ENCODE data around the gene SMNDC1. TPM values are rescaled to one million over a fixed set of nuclear protein-coding genes. Genes with fewer than 3 reads are reported as not detected.

The SMNDC1 gene
- total and polyA plus RNA-seq, 2 of the 4 experiments (the other 2 are of a cell fraction), result 3.9 to 15.1 TPM

- no peak for TF ChIP-seq RCOR1 (IDR thresholded peaks at IDR 0.05; ENCODE audit: insufficient replicate concordance, low read length)
- no peak for TF ChIP-seq NFE2L2 (IDR thresholded peaks at IDR 0.05; ENCODE audit: low read depth, low read length)
- TF ChIP-seq BHLHE40 (IDR thresholded peaks at IDR 0.05; ENCODE audit: low read depth, low read length), result no peak
- TF ChIP-seq MXI1 (IDR thresholded peaks at IDR 0.05; ENCODE audit: borderline replicate concordance, low read depth, low read length), result no peak
- no peak for TF ChIP-seq FOS (IDR thresholded peaks at IDR 0.05; ENCODE audit: low read depth, low read length)
- TF ChIP-seq, protein P1, sequence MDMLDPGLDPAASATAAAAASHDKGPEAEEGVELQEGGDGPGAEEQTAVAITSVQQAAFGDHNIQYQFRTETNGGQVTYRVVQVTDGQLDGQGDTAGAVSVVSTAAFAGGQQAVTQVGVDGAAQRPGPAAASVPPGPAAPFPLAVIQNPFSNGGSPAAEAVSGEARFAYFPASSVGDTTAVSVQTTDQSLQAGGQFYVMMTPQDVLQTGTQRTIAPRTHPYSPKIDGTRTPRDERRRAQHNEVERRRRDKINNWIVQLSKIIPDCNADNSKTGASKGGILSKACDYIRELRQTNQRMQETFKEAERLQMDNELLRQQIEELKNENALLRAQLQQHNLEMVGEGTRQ (IDR thresholded peaks at IDR 0.05; ENCODE audit: low read depth, low read length), result no peak
- TF ChIP-seq, protein P2, sequence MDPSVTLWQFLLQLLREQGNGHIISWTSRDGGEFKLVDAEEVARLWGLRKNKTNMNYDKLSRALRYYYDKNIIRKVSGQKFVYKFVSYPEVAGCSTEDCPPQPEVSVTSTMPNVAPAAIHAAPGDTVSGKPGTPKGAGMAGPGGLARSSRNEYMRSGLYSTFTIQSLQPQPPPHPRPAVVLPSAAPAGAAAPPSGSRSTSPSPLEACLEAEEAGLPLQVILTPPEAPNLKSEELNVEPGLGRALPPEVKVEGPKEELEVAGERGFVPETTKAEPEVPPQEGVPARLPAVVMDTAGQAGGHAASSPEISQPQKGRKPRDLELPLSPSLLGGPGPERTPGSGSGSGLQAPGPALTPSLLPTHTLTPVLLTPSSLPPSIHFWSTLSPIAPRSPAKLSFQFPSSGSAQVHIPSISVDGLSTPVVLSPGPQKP (IDR thresholded peaks at IDR 0.05; ENCODE audit: borderline replicate concordance, low read depth, low read length), result no peak
- no peak for TF ChIP-seq CHD1 (IDR thresholded peaks at IDR 0.05; ENCODE audit: low read depth, low read length)
- TF ChIP-seq RFX5 (IDR thresholded peaks at IDR 0.05; ENCODE audit: low read depth, low read length), result no peak
- no peak for TF ChIP-seq CEBPB (IDR thresholded peaks at IDR 0.05; ENCODE audit: low read depth, low read length)
- TF ChIP-seq, protein P3, sequence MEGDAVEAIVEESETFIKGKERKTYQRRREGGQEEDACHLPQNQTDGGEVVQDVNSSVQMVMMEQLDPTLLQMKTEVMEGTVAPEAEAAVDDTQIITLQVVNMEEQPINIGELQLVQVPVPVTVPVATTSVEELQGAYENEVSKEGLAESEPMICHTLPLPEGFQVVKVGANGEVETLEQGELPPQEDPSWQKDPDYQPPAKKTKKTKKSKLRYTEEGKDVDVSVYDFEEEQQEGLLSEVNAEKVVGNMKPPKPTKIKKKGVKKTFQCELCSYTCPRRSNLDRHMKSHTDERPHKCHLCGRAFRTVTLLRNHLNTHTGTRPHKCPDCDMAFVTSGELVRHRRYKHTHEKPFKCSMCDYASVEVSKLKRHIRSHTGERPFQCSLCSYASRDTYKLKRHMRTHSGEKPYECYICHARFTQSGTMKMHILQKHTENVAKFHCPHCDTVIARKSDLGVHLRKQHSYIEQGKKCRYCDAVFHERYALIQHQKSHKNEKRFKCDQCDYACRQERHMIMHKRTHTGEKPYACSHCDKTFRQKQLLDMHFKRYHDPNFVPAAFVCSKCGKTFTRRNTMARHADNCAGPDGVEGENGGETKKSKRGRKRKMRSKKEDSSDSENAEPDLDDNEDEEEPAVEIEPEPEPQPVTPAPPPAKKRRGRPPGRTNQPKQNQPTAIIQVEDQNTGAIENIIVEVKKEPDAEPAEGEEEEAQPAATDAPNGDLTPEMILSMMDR (conservative IDR thresholded peaks at IDR 0.05; ENCODE audit: low read depth, low read length), result no peak
- TF ChIP-seq MAZ (IDR thresholded peaks at IDR 0.05; ENCODE audit: borderline replicate concordance, low read depth, low read length), result no peak
- TF ChIP-seq SMC3 (IDR thresholded peaks at IDR 0.05; ENCODE audit: low read depth, low read length), result no peak
- no peak for TF ChIP-seq MAFK (IDR thresholded peaks at IDR 0.05; ENCODE audit: low read depth, low read length)
- no peak for TF ChIP-seq RAD21 (IDR thresholded peaks at IDR 0.05; ENCODE audit: low read length)
- no peak for TF ChIP-seq POLR2A (IDR thresholded peaks at IDR 0.05; ENCODE audit: low read depth, low read length)
- DNase-seq, result no peak
- Histone ChIP-seq H3K56ac (ENCODE audit: extremely low read depth, insufficient read depth, low read length) (no peak overlapping the region), H3K9me1 (ENCODE audit: insufficient read depth, low read length) (0 out of 2 replicates have a peak, but pooled peaks cover 2% of the 10 kb centered on the region), H3K4ac (ENCODE audit: low read depth, low read length) (peak overlapping the region; percentile 54; the same call in 1 of the 2 replicates), H3K14ac (replicated peaks; ENCODE audit: low read depth, low read length) (peak overlapping the region; percentile 38; the same call in 1 of the 2 replicates), H2AFZ (replicated peaks; ENCODE audit: low read length, poor library complexity) (no peak overlapping the region), H3K4me3 (ENCODE audit: insufficient read depth, low read depth, low read length) (no peak overlapping the region), H3K36me3 (ENCODE audit: control insufficient read depth, insufficient read depth, low read length) (no peaks in the 10 kb centered on the region), H3K27me3 (ENCODE audit: control insufficient read depth, insufficient read depth, low read length) (no peaks in the 10 kb centered on the region), H4K91ac (ENCODE audit: insufficient read depth, low read depth, low read length) (peak overlapping the region; percentile 34; the same call in 1 of the 2 replicates), H2BK120ac (ENCODE audit: low read depth, low read length) (peak overlapping the region; percentile 49; the same call in 1 of the 2 replicates), H3K23ac (ENCODE audit: low read depth, low read length) (no peak overlapping the region), H3K27ac (ENCODE audit: insufficient read depth, low read length) (no peak overlapping the region), H4K20me1 (ENCODE audit: insufficient read depth, low read length) (no peaks in the 10 kb centered on the region), H2AK5ac (ENCODE audit: low read depth, low read length) (peak overlapping the region; percentile 41; the same call in 1 of the 2 replicates), H3K18ac (ENCODE audit: low read depth, low read length) (no peak overlapping the region), H4K8ac (ENCODE audit: low read depth in 2 of 2, low read length in 2 of 2) (no peak overlapping the region), H2AK9ac (replicated peaks; ENCODE audit: low read depth, low read length, poor library complexity) (peak overlapping the region; percentile 79), H2BK5ac (ENCODE audit: low read depth, low read length, poor library complexity, severe bottlenecking) (no peak overlapping the region), H3K4me1 (ENCODE audit: control insufficient read depth, insufficient read depth, low read length) (no peaks in the 10 kb centered on the region), H2BK20ac (ENCODE audit: low read depth, low read length) (peak overlapping the region; percentile 78), H3K9ac (ENCODE audit: low read depth, low read length) (no peak overlapping the region), H3K4me2 (ENCODE audit: low read depth, low read length) (no peak overlapping the region), H3K79me1 (ENCODE audit: low read depth in 1 of 2, low read length in 2 of 2) (no peaks in the 10 kb centered on the region), H4K5ac (ENCODE audit: low read depth, low read length) (no peak overlapping the region), H3K9me3 (ENCODE audit: control insufficient read depth, insufficient read depth, low read length) (no peaks in the 10 kb centered on the region), H2BK15ac (ENCODE audit: low read depth, low read length) (0 out of 3 replicates have a peak overlapping the region, but pooled peaks have one; percentile 20)
- WGBS, 2 experiments (ENCODE audit: extremely low coverage in 2 of 2, insufficient read length in 1 of 2), result no CpG with 5 or more reads among the region's 2 CpGs
- BruUV-seq (replicated peaks), result no TSS peak
- POLR2A ChIA-PET (ENCODE audit: unreplicated experiment), result no interaction called here
- in situ Hi-C loops (cut with MboI; ENCODE audit: low sequenced_read_pairs) (loop anchor here (5.0 to 25.0 kb wide), 2 partner anchors 235 to 1825 kb away; no protein-coding TSS in a partner anchor), intact Hi-C loops (cut with micrococcal nuclease) (loop anchor here (5.0 to 10.0 kb wide), 2 partner anchors 115 to 583 kb away; no protein-coding TSS in a partner anchor), dilution Hi-C loops (cut with HindIII; ENCODE audit: low sequenced_read_pairs, unreplicated experiment) (no loop called here)
- ATAC-seq (ENCODE audit: low read depth), result no peak
- CTCF ChIA-PET, result interaction anchor here (0.6 to 2.1 kb wide), 2 partner anchors 101 to 234 kb away, joined by 3 to 10 read pairs; no protein-coding TSS in a partner anchor
Measured at GRCh38 chr10:110312206-110312605, 7.5 kb upstream of the SMNDC1 start.
